Measurements from ENCODE around the gene AFDN. TPM values are rescaled to one million over a fixed set of nuclear protein-coding genes. Genes with fewer than 3 reads are reported as not detected.

AFDN gene
- total RNA-seq, 1 donor from 2014 or later, result 102 TPM

- no peaks in the 10 kb centered on the region for H3K9me3 Mint-ChIP-seq (ENCODE audit: unreplicated experiment)
- TF ChIP-seq CTCF (IDR thresholded peaks at IDR 0.05; ENCODE audit: insufficient read depth, low read depth, low read length) (no peak), EZH2 (IDR thresholded peaks at IDR 0.05; ENCODE audit: insufficient read depth, low read length) (no peak)
- H4K20me1 ChIP-seq (ENCODE audit: insufficient read depth, low read length), result no peaks in the 10 kb centered on the region
- H3K36me3 Mint-ChIP-seq (ENCODE audit: low read depth, unreplicated experiment), result no peaks in the 10 kb centered on the region
- no peak overlapping the region for H3K4me2 ChIP-seq (ENCODE audit: low read length)
- H3K9me3 ChIP-seq (ENCODE audit: insufficient read depth, low read depth, low read length), result no peaks in the 10 kb centered on the region
- peaks cover 21% of the 10 kb centered on the region for H3K27me3 Mint-ChIP-seq (ENCODE audit: low read depth, unreplicated experiment)
- no peak overlapping the region for H3K4me3 ChIP-seq (ENCODE audit: insufficient read depth, low read depth, low read length)
- H3K36me3 ChIP-seq (ENCODE audit: insufficient read depth, low read length), result no peaks in the 10 kb centered on the region
- DNase-seq (ENCODE audit: low read depth) (no peak), FAIRE-seq (no peak)
- H3K27me3 ChIP-seq (ENCODE audit: insufficient read depth, low read length), result peaks cover 12% of the 10 kb centered on the region
- H3K4me1 ChIP-seq (ENCODE audit: insufficient read depth, low read length), result no peaks in the 10 kb centered on the region
- H2AFZ ChIP-seq (ENCODE audit: low read depth, low read length), result no peak overlapping the region
- H3K4me1 Mint-ChIP-seq (ENCODE audit: low read depth, unreplicated experiment), result peaks cover 4% of the 10 kb centered on the region
- H3K79me2 ChIP-seq (ENCODE audit: insufficient read depth, low read length), result no peaks in the 10 kb centered on the region
- H3K27ac ChIP-seq (ENCODE audit: low read depth, low read length), result no peak overlapping the region
- no peak overlapping the region for H3K4me3 Mint-ChIP-seq (ENCODE audit: unreplicated experiment)
- no peak overlapping the region for H3K9ac ChIP-seq (ENCODE audit: low read length)
- H3K27ac Mint-ChIP-seq (ENCODE audit: unreplicated experiment), result no peak overlapping the region
These were observed 169.0 kb downstream of the AFDN start for GRCh38 chr6:167995731-167996151.

- TF ChIP-seq CTCF (IDR thresholded peaks at IDR 0.05; ENCODE audit: insufficient read depth, low read depth, low read length), result no peak
- no peak for TF ChIP-seq EZH2 (IDR thresholded peaks at IDR 0.05; ENCODE audit: insufficient read depth, low read length)
These were observed 169.9 kb downstream of the AFDN start for GRCh38 chr6:167996424-167997199.

GRCh38 chr6:167997642-167998041, 170.9 kb downstream of the AFDN start, which contains the start of gene KIF25:
Gene KIF25 (plus strand): TSS chr6:167997671. CDS start chr6:168029586, 31,915 bp downstream.
- Histone ChIP-seq H3K27ac (ENCODE audit: low read depth, low read length) (no peak within 1 kb of the TSS), H3K79me2 (ENCODE audit: insufficient read depth, low read length) (no peaks in the 10 kb centered on the region), H4K20me1 (ENCODE audit: insufficient read depth, low read length) (no peaks in the 10 kb centered on the region), H3K4me3 (ENCODE audit: insufficient read depth, low read depth, low read length) (no peak within 1 kb of the TSS), H3K9ac (ENCODE audit: low read length) (no peak within 1 kb of the TSS), H3K4me1 (ENCODE audit: insufficient read depth, low read length) (peaks cover 4% of the 10 kb centered on the region), H3K9me3 (ENCODE audit: insufficient read depth, low read depth, low read length) (no peaks in the 10 kb centered on the region), H3K27me3 (ENCODE audit: insufficient read depth, low read length) (peaks cover 12% of the 10 kb centered on the region), H3K36me3 (ENCODE audit: insufficient read depth, low read length) (no peaks in the 10 kb centered on the region), H3K4me2 (ENCODE audit: low read length) (no peak within 1 kb of the TSS), H2AFZ (ENCODE audit: low read depth, low read length) (no peak within 1 kb of the TSS)
- Mint-ChIP-seq H3K27me3 (ENCODE audit: low read depth, unreplicated experiment) (peaks cover 26% of the 10 kb centered on the region), H3K27ac (ENCODE audit: unreplicated experiment) (no peak within 1 kb of the TSS), H3K36me3 (ENCODE audit: low read depth, unreplicated experiment) (no peaks in the 10 kb centered on the region), H3K9me3 (ENCODE audit: unreplicated experiment) (no peaks in the 10 kb centered on the region), H3K4me1 (ENCODE audit: low read depth, unreplicated experiment) (peaks cover 4% of the 10 kb centered on the region), H3K4me3 (ENCODE audit: unreplicated experiment) (no peak within 1 kb of the TSS)
- TF ChIP-seq CTCF (IDR thresholded peaks at IDR 0.05; ENCODE audit: insufficient read depth, low read depth, low read length) (no peak), EZH2 (IDR thresholded peaks at IDR 0.05; ENCODE audit: insufficient read depth, low read length) (no peak)
- no peak for DNase-seq (ENCODE audit: low read depth)
- FAIRE-seq, result no peak

More at GRCh38 chr6:167996424-167997199, 169.9 kb downstream of the AFDN start:
- Mint-ChIP-seq H3K4me3 (ENCODE audit: unreplicated experiment) (no peak overlapping the region), H3K9me3 (ENCODE audit: unreplicated experiment) (no peaks in the 10 kb centered on the region), H3K27ac (ENCODE audit: unreplicated experiment) (no peak overlapping the region), H3K4me1 (ENCODE audit: low read depth, unreplicated experiment) (peaks cover 4% of the 10 kb centered on the region), H3K27me3 (ENCODE audit: low read depth, unreplicated experiment) (peaks cover 26% of the 10 kb centered on the region), H3K36me3 (ENCODE audit: low read depth, unreplicated experiment) (no peaks in the 10 kb centered on the region)
- no peak overlapping the region for H3K4me3 ChIP-seq (ENCODE audit: insufficient read depth, low read depth, low read length)
- FAIRE-seq (no peak), DNase-seq (ENCODE audit: low read depth) (no peak)
- no peaks in the 10 kb centered on the region for H3K4me1 ChIP-seq (ENCODE audit: insufficient read depth, low read length)
- no peaks in the 10 kb centered on the region for H3K36me3 ChIP-seq (ENCODE audit: insufficient read depth, low read length)
- no peak overlapping the region for H3K4me2 ChIP-seq (ENCODE audit: low read length)
- no peaks in the 10 kb centered on the region for H3K9me3 ChIP-seq (ENCODE audit: insufficient read depth, low read depth, low read length)
- H3K27me3 ChIP-seq (ENCODE audit: insufficient read depth, low read length), result peaks cover 12% of the 10 kb centered on the region
- no peak overlapping the region for H2AFZ ChIP-seq (ENCODE audit: low read depth, low read length)
- H3K9ac ChIP-seq (ENCODE audit: low read length), result no peak overlapping the region
- no peaks in the 10 kb centered on the region for H3K79me2 ChIP-seq (ENCODE audit: insufficient read depth, low read length)
- H4K20me1 ChIP-seq (ENCODE audit: insufficient read depth, low read length), result no peaks in the 10 kb centered on the region
- no peak overlapping the region for H3K27ac ChIP-seq (ENCODE audit: low read depth, low read length)

All from astrocyte (in vitro differentiated cells and primary cell).